H1 (cell line): Measurements from ENCODE around the gene TAF7. TPM values are rescaled to one million over a fixed set of nuclear protein-coding genes. Genes with fewer than 3 reads are reported as not detected.
A peak's percentile ranks its signal among the peaks of the same experiment; 100 is the strongest.

Experiments used
- CTCF ChIA-PET: fragments of 300-600 bp; sonication (Branson Sonifier 250); formaldehyde crosslinking; loops from one replicate; lab custom pipeline; 2021; ENCODE audit not compliant: partially characterized antibody; lab: Charles Lee
- POLR2A ChIA-PET: fragments of 300-600 bp; sonication (Branson Sonifier 250); formaldehyde crosslinking; loops from one replicate; lab custom pipeline; 2021; ENCODE audit warnings: inconsistent platforms; ENCODE audit not compliant: partially characterized antibody; lab: Charles Lee
- DNase-seq, 2 experiments: peaks; one replicate each; pipeline versions ENCODE4 v3.0.0 to v3.0.0-alpha.2; 2010 to 2022; ENCODE audit warnings: low spot score in 2 of 2, low read depth in 1 of 2, mixed read lengths in 1 of 2
- FAIRE-seq: peaks from 2 replicates; lab custom pipeline; 2011; peaks lifted over from hg19 to GRCh38; lab: Jason Lieb, UNC
- H2AFZ ChIP-seq: 2 replicates; pipeline ENCODE4 v1.8.1; 2012; ENCODE audit warnings: low read length, inconsistent platforms
- H2AK5ac ChIP-seq: 2 replicates; pipeline ENCODE4 v1.6.1; 2013; ENCODE audit warnings: low read depth, low read length
- H2BK120ac ChIP-seq: replicated peaks from 2 replicates; pipeline ENCODE3; 2013; ENCODE audit warnings: low read depth, low read length, inconsistent platforms
- H2BK12ac ChIP-seq: 2 replicates; pipeline ENCODE4 v1.6.1; 2013; ENCODE audit warnings: low read depth, low read length
- H2BK15ac ChIP-seq: 2 replicates; pipeline ENCODE4 v1.6.1; 2013; ENCODE audit warnings: low read length
- H2BK20ac ChIP-seq: 2 replicates; pipeline ENCODE4 v1.6.1; 2013; ENCODE audit warnings: low read length
- H2BK5ac ChIP-seq: 2 replicates; pipeline ENCODE4 v1.6.1; 2013; ENCODE audit warnings: low read depth, low read length
- H3K14ac ChIP-seq: 2 replicates; pipeline ENCODE4 v1.6.1; 2013; ENCODE audit warnings: inconsistent platforms; ENCODE audit not compliant: insufficient read length
- H3K18ac ChIP-seq: 2 replicates; pipeline ENCODE4 v1.6.1; 2013; ENCODE audit warnings: low read length; ENCODE audit errors: extremely low read depth
- H3K23ac ChIP-seq: 2 replicates; pipeline ENCODE4 v1.6.1; 2013; ENCODE audit warnings: inconsistent platforms; ENCODE audit not compliant: insufficient read length
- H3K23me2 ChIP-seq: 2 replicates; pipeline ENCODE4 v1.6.1; 2013; ENCODE audit warnings: low read depth, low read length
- H3K27ac ChIP-seq: 2 replicates; pipeline ENCODE4 v1.6.1; 2011; ENCODE audit warnings: low read depth, low read length, inconsistent platforms
- H3K27me3 ChIP-seq, 4 experiments: replicated peaks in 1 of 4; 1 replicate in 1 of 4; 2 replicates in 3 of 4; pipeline versions ENCODE4 v1.6.1 to v1.8.1; 2011 to 2013; ENCODE audit warnings: low read length in 3 of 4, mild to moderate bottlenecking in 3 of 4, inconsistent platforms in 2 of 4, mixed read lengths in 2 of 4, moderate library complexity in 1 of 4; ENCODE audit not compliant: control insufficient read depth in 3 of 4, insufficient read depth in 3 of 4; ENCODE audit errors: extremely low read depth in 1 of 4
- H3K36me3 ChIP-seq, 4 experiments: 2 replicates each; pipeline versions ENCODE4 v1.6.1 to v1.8.1; 2011 to 2013; ENCODE audit warnings: mild to moderate bottlenecking in 4 of 4, low read length in 3 of 4, moderate library complexity in 2 of 4, control low read depth in 1 of 4, inconsistent platforms in 1 of 4; ENCODE audit not compliant: insufficient read depth in 4 of 4, control insufficient read depth in 2 of 4
- H3K4ac ChIP-seq: replicated peaks from 2 replicates; pipeline ENCODE3; 2013; ENCODE audit warnings: low read length, low read depth, mixed read lengths, inconsistent platforms; ENCODE audit not compliant: insufficient read length
- H3K4me1 ChIP-seq, 4 experiments: replicated peaks in 1 of 4; 1 replicate in 1 of 4; 2 replicates in 3 of 4; pipeline versions ENCODE4 v1.6.1 to v1.8.1; 2011 to 2013; ENCODE audit warnings: low read length in 3 of 4, inconsistent platforms in 2 of 4, mixed read lengths in 1 of 4; ENCODE audit not compliant: insufficient read depth in 4 of 4, control insufficient read depth in 3 of 4
- H3K4me2 ChIP-seq, 2 experiments: 2 replicates each; pipeline versions ENCODE4 v1.6.1 to v1.8.1; 2011 to 2013; ENCODE audit warnings: low read depth in 2 of 2, low read length in 2 of 2, control low read depth in 1 of 2, inconsistent platforms in 1 of 2, mild to moderate bottlenecking in 1 of 2; ENCODE audit not compliant: insufficient read depth in 1 of 2
- H3K4me3 ChIP-seq, 4 experiments: fragments of 200-600, 300-600 bp in 1 of 4; sonication (generic), shearing (Covaris generic), sonication (Bioruptor Twin) in 1 of 4; 2 replicates each; pipeline versions ENCODE4 v1.5.1 to v1.8.1; 2011 to 2016; ENCODE audit warnings: low read length in 4 of 4, low read depth in 3 of 4, control low read depth in 2 of 4, inconsistent platforms in 2 of 4, mild to moderate bottlenecking in 2 of 4, mixed read lengths in 1 of 4, moderate library complexity in 1 of 4; ENCODE audit not compliant: insufficient read depth in 2 of 4; ENCODE audit errors: extremely low read depth in 1 of 4
- H3K56ac ChIP-seq: replicated peaks from 2 replicates; pipeline ENCODE3; 2013; ENCODE audit warnings: low read depth, mild to moderate bottlenecking, mixed read lengths, low read length, inconsistent platforms; ENCODE audit not compliant: insufficient read length
- H3K79me1 ChIP-seq: 2 replicates; pipeline ENCODE4 v1.6.1; 2013; ENCODE audit warnings: low read depth, low read length, control low read depth
- H3K79me2 ChIP-seq, 2 experiments: 2 replicates each; pipeline versions ENCODE4 v1.6.1 to v1.8.1; 2012 to 2013; ENCODE audit warnings: low read length in 2 of 2, mild to moderate bottlenecking in 2 of 2, inconsistent platforms in 1 of 2; ENCODE audit not compliant: insufficient read depth in 2 of 2, control insufficient read depth in 1 of 2
- H3K9ac ChIP-seq, 4 experiments: replicated peaks in 1 of 4; 1 replicate in 1 of 4; 2 replicates in 3 of 4; pipeline versions ENCODE4 v1.6.1 to v1.8.1; 2011 to 2013; ENCODE audit warnings: low read depth in 3 of 4, low read length in 3 of 4, control low read depth in 2 of 4, mild to moderate bottlenecking in 2 of 4, moderate library complexity in 2 of 4, inconsistent platforms in 1 of 4; ENCODE audit errors: extremely low read depth in 1 of 4
- H3K9me3 ChIP-seq, 2 experiments: 2 replicates each; pipeline versions ENCODE4 v1.6.1 to v1.8.1; 2012 to 2013; ENCODE audit warnings: mild to moderate bottlenecking in 2 of 2, moderate library complexity in 2 of 2, control low read depth in 1 of 2, inconsistent platforms in 1 of 2, low read depth in 1 of 2, low read length in 1 of 2, mixed read lengths in 1 of 2; ENCODE audit not compliant: insufficient read depth in 2 of 2
- H4K20me1 ChIP-seq, 2 experiments: replicated peaks in 1 of 2; 2 replicates each; pipeline versions ENCODE3 to v1.8.1; 2011 to 2013; ENCODE audit warnings: inconsistent platforms in 2 of 2, low read length in 2 of 2, mild to moderate bottlenecking in 1 of 2; ENCODE audit not compliant: insufficient read depth in 2 of 2, control insufficient read depth in 1 of 2
- H4K5ac ChIP-seq: 2 replicates; pipeline ENCODE4 v1.6.1; 2013; ENCODE audit warnings: low read length, low read depth, mixed read lengths, inconsistent platforms; ENCODE audit not compliant: insufficient read length
- H4K8ac ChIP-seq: 2 replicates; pipeline ENCODE4 v1.8.0; 2013; ENCODE audit warnings: mild to moderate bottlenecking, moderate library complexity, low read length, inconsistent platforms; ENCODE audit not compliant: insufficient read depth; ENCODE audit errors: extremely low read depth
- H4K91ac ChIP-seq: replicated peaks from 2 replicates; pipeline ENCODE3; 2013; ENCODE audit warnings: low read length, mixed read lengths, inconsistent platforms; ENCODE audit not compliant: insufficient read length
- CHD1 ChIP-seq: IDR thresholded peaks from 2 replicates; pipeline ENCODE4 v1.6.1; 2012; ENCODE audit warnings: low read depth, low read length, improper control_type of control experiment
- CREB1 ChIP-seq: IDR thresholded peaks from 2 replicates; pipeline ENCODE4 v1.6.1; 2012; ENCODE audit warnings: inconsistent platforms
- GTF2F1 ChIP-seq: IDR thresholded peaks from 2 replicates; pipeline ENCODE4 v1.6.1; 2012; ENCODE audit warnings: low read depth, low read length, improper control_type of control experiment, borderline replicate concordance
- HDAC6 ChIP-seq: IDR thresholded peaks from one replicate; pipeline ENCODE4 v1.7.1; 2012; ENCODE audit warnings: low read depth, mild to moderate bottlenecking, inconsistent platforms, low read length, moderate library complexity
- KDM4A ChIP-seq: IDR thresholded peaks from one replicate; pipeline ENCODE4 v1.7.1; 2012; ENCODE audit warnings: low read depth, mild to moderate bottlenecking, moderate library complexity, low read length, inconsistent platforms; ENCODE audit not compliant: severe bottlenecking
- NRF1 ChIP-seq: IDR thresholded peaks from 2 replicates; pipeline ENCODE4 v1.6.1; 2011; ENCODE audit warnings: mild to moderate bottlenecking, low read depth, low read length, improper control_type of control experiment
- SIN3A ChIP-seq, 2 experiments: IDR thresholded peaks in 1 of 2; conservative IDR thresholded peaks in 1 of 2; 2 replicates each; pipeline ENCODE4 v1.6.1; 2011 to 2012; ENCODE audit warnings: low read length in 2 of 2, improper control_type of control experiment in 1 of 2, low read depth in 1 of 2, mild to moderate bottlenecking in 1 of 2
- SUZ12 ChIP-seq: fragments of 200-600 bp; sonication (generic); IDR thresholded peaks from 2 replicates; pipeline ENCODE4 v1.6.1; 2012; ENCODE audit warnings: mild to moderate bottlenecking, inconsistent platforms, low read length, moderate library complexity, mixed read lengths
- TAF7 ChIP-seq: optimal IDR thresholded peaks from 2 replicates; pipeline ENCODE3; 2011; ENCODE audit warnings: low read depth, mild to moderate bottlenecking, inconsistent platforms, low read length, moderate library complexity, borderline replicate concordance
- WGBS, 2 experiments: shearing (Covaris generic) in 1 of 2; methylation state at CpG; one replicate each; pipeline versions ENCODE4 v1.1.6 to v1.1.7; 2013 to 2015; ENCODE audit warnings: low lambda C conversion rate in 2 of 2, mixed read lengths in 2 of 2, inconsistent platforms in 1 of 2, low coverage in 1 of 2, missing lambda C conversion rate in 1 of 2; ENCODE audit not compliant: insufficient replicate concordance in 2 of 2, insufficient coverage in 1 of 2, insufficient read length in 1 of 2; ENCODE audit errors: extremely low coverage in 1 of 2, missing lambda C conversion rate in 1 of 2; 5-methylcytosine and 5-hydroxymethylcytosine counted together
- polyA plus RNA-seq, 7 experiments: library from polyadenylated mRNA; depleted of rRNA in 3 of 7; stranded (reverse) in 5 of 7; unstranded in 2 of 7; fragments of >200 nt in 5 of 7; fragments of 200-250 nt in 2 of 7; gene quantifications; 1 replicate in 5 of 7; 2 replicates in 1 of 7; 4 replicates in 1 of 7; pipeline versions ENCODE4 v1.2.1 to v1.2.3, GENCODE V29; 2011 to 2013; ENCODE audit warnings: missing spikeins in 2 of 7, mixed read lengths in 2 of 7
- total RNA-seq: library from RNA; stranded (reverse); fragmentation: NEBNext Ultra II Directional; extraction: Animal tissue kit (Norgen Biotek cat#: 25700); gene quantifications from 2 replicates; pipeline ENCODE4 v1.2.1, GENCODE V29; 2021
- TF ChIP-seq, protein P1 (sequence below): IDR thresholded peaks from 2 replicates; pipeline ENCODE4 v1.6.1; 2012; ENCODE audit warnings: low read length, inconsistent platforms

TAF7 gene
- total and polyA plus RNA-seq, 2 of the 8 experiments (the other 6 are each of a cell fraction or from before 2014, with no cell fraction given), result 29.8 to 101 TPM

DNA sequence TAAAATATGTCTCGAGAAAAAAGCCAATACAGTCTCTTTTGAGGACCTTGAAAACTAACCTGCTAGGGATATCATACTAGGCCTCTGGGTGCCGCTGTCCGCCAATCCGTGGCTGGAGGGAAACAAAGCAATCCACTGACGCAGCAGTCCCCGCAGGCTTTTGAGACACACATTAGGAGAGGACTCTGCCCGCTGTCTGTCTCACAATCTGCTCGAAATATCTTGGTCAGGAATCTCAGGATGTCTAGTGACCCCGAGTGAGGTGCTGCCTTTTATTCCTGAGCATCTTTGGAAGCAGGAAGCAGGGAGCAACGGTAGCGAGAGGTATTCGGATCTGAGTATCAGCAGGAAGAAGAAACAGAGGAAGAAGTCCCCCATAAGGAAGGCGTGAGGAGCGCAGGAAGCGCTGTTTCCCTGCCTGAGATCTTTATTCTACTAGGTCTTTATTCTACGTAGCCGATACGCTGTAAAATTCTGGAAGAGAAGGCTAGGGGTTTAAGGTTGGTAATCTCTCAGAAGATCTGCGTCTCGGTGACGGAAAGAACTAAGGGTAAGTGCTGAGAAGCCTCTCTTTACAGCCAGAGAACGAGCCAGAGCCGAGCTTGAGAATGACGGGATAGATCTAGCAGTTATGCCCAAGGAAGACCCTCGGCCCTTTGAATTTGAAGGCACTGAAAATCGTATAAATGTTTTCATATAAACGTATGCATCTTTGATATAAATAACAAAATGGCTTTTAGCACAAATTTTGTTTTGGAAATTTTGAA, 5.7 kb upstream of the TAF7 start:
- Histone ChIP-seq H3K36me3 (no peaks in the 10 kb centered on the region; a peak in 1 of 8 replicates), H2BK15ac (no peak overlapping the region), H2BK120ac (no peak overlapping the region), H3K23me2 (0 out of 2 replicates have a peak, but pooled peaks cover 1% of the 10 kb centered on the region), H3K56ac (no peak overlapping the region), H3K4me3 (peak overlapping the region; percentile 31 to 54 (median 50)), H3K9ac (peak overlapping the region; percentile 34 to 77 (median 43); a peak in 4 of 7 replicates), H2BK12ac (peak overlapping the region; percentile 56; the same call in 1 of the 2 replicates), H3K18ac (no peak overlapping the region), H3K79me2 (no peaks in the 10 kb centered on the region), H3K79me1 (no peaks in the 10 kb centered on the region), H2BK20ac (no peak overlapping the region), H4K20me1 (no peaks in the 10 kb centered on the region), H3K4me2 (peak overlapping the region; percentile 47 to 48), H2AK5ac (no peak overlapping the region), H4K8ac (no peak overlapping the region), H3K14ac (no peak overlapping the region), H3K27ac (no peak overlapping the region), H3K27me3 (no peaks in the 10 kb centered on the region), H2BK5ac (peak overlapping the region; percentile 77; the same call in 1 of the 2 replicates), H3K4ac (no peak overlapping the region), H4K91ac (peak overlapping the region; percentile 81), H4K5ac (no peak overlapping the region), H3K9me3 (peaks cover 11 to 12% of the 10 kb centered on the region in 2 experiments), H3K23ac (no peak overlapping the region), H3K4me1 (no peaks in the 10 kb centered on the region), H2AFZ (peak overlapping the region; percentile 83)
- FAIRE-seq (no peak), DNase-seq (peak in 1 of 2 experiments; percentile 73)
- WGBS, 2 experiments, result 57% methylated on average over 27 of the region's 27 CpGs; no CpG with 5 or more reads in 1 of the 2 experiments
- CTCF ChIA-PET, result interaction anchor here (0.6 to 4.0 kb wide), 13 partner anchors 9 to 402 kb away, joined by 3 to 19 read pairs (median 6); partner anchors contain the start of genes PCDHB11, PCDHGA10, PCDHGA2 and PCDHGA3
- POLR2A ChIA-PET, result interaction anchor here (0.7 to 1.6 kb wide), 3 partner anchors 8 to 86 kb away, joined by 3 read pairs; no protein-coding TSS in a partner anchor
- TF ChIP-seq CREB1, result peak; percentile 28; the same call in 1 of the 2 replicates
- no peak for TF ChIP-seq GTF2F1
- peak; percentile 46 for TF ChIP-seq TAF7
- TF ChIP-seq, protein P1, sequence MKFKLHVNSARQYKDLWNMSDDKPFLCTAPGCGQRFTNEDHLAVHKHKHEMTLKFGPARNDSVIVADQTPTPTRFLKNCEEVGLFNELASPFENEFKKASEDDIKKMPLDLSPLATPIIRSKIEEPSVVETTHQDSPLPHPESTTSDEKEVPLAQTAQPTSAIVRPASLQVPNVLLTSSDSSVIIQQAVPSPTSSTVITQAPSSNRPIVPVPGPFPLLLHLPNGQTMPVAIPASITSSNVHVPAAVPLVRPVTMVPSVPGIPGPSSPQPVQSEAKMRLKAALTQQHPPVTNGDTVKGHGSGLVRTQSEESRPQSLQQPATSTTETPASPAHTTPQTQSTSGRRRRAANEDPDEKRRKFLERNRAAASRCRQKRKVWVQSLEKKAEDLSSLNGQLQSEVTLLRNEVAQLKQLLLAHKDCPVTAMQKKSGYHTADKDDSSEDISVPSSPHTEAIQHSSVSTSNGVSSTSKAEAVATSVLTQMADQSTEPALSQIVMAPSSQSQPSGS, result no peak
- no peak for TF ChIP-seq SUZ12
- no peak for TF ChIP-seq SIN3A (conservative IDR thresholded peaks at IDR 0.05 in 1 of 2, IDR thresholded peaks at IDR 0.05 in 1 of 2; ENCODE audit: low read depth in 1 of 2, low read length in 2 of 2)
- TF ChIP-seq KDM4A, result peak; percentile 64
- no peak for TF ChIP-seq NRF1
- no peak for TF ChIP-seq CHD1
- TF ChIP-seq HDAC6, result no peak
